ENCODE data around the gene CCDC183. TPM values are rescaled to one million over a fixed set of nuclear protein-coding genes. Genes with fewer than 3 reads are reported as not detected.

The CCDC183 gene
- total RNA-seq, 1 donor, result 0.43 TPM

- no peak for DNase-seq (ENCODE audit: low read depth)
Measured at GRCh38 chr9:136854842-136855460, 58.8 kb downstream of the CCDC183 start.

GRCh38 chr9:136855461-136856078, 59.4 kb downstream of the CCDC183 start:
- H3K4me3 ChIP-seq (ENCODE audit: low read depth, low read length), result no peak overlapping the region
- DNase-seq (ENCODE audit: low read depth), result no peak
- no peak for TF ChIP-seq CTCF (IDR thresholded peaks at IDR 0.05; ENCODE audit: insufficient read depth, low read depth, low read length)

More at GRCh38 chr9:136854842-136855460, 58.8 kb downstream of the CCDC183 start:
- no peak for TF ChIP-seq CTCF (IDR thresholded peaks at IDR 0.05; ENCODE audit: insufficient read depth, low read depth, low read length)
- H3K4me3 ChIP-seq (ENCODE audit: low read depth, low read length), result no peak overlapping the region

DNA sequence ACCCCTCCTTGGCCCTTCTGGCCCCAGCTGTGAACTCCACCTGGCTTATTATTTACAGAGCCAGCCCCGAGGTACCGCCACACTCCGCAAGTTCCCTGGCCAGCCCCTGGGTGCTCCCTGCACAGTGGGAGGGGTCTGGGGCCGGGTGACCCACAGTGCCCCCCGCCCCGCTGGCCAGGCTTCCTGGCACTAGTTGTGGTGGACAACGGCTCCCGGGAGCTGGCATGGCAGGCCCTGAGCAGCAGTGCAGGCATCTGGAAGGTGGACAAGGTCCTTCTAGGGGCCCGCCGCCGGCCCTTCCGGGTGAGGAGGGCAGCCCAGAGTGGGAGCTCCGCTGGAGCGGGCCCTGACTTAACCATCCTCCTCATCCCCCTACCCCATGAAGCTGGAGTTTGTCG, 59.9 kb downstream of the CCDC183 start:
- no peak for TF ChIP-seq CTCF (IDR thresholded peaks at IDR 0.05; ENCODE audit: insufficient read depth, low read depth, low read length)
- no peak for DNase-seq (ENCODE audit: low read depth)
- no peak overlapping the region for H3K4me3 ChIP-seq (ENCODE audit: low read depth, low read length)

- no peak for DNase-seq (ENCODE audit: low read depth)
- H3K4me3 ChIP-seq (ENCODE audit: low read depth, low read length), result no peak overlapping the region
- TF ChIP-seq CTCF (IDR thresholded peaks at IDR 0.05; ENCODE audit: insufficient read depth, low read depth, low read length), result peak; percentile 2
Measured at GRCh38 chr9:136856541-136857141, 60.5 kb downstream of the CCDC183 start.

- TF ChIP-seq CTCF (IDR thresholded peaks at IDR 0.05; ENCODE audit: insufficient read depth, low read depth, low read length), result no peak
- H3K4me3 ChIP-seq (ENCODE audit: low read depth, low read length), result no peak overlapping the region
- no peak for DNase-seq (ENCODE audit: low read depth)
Measured at GRCh38 chr9:136857166-136857565, 61.0 kb downstream of the CCDC183 start.

Small RNA genes within 50 kb of the gene (small RNA-seq; reads per million reads assigned to genes)
- gene AL355987.2 (not detected), gene ATP6V1G1P3 (not detected), gene MIR4292 (not detected), gene MIR6722 (not detected)

Other genes starting within 250 kb of the CCDC183 start
- gene EGFL7, start 133.4 kb upstream of the CCDC183 start, total RNA-seq, result 7.7 and 9.9 TPM in 2 replicates
- 31.5 and 34.5 TPM in 2 replicates for gene AGPAT2, start 108.9 kb upstream of the CCDC183 start, total RNA-seq
- gene DIPK1B, start 83.8 kb upstream of the CCDC183 start, total RNA-seq, result under 0.01 and 0.43 TPM in 2 replicates
- under 0.01 TPM in 1 of 2 replicates, not detected in the other for gene LCN10, start 53.4 kb upstream of the CCDC183 start, total RNA-seq
- gene LCN6, start 47.8 kb upstream of the CCDC183 start, total RNA-seq, result not detected in 2 replicates
- gene LCN8, start 38.1 kb upstream of the CCDC183 start, total RNA-seq, result not detected in 2 replicates
- not detected in 2 replicates for gene LCN15, start 31.8 kb upstream of the CCDC183 start, total RNA-seq
- gene TMEM141, start 5.0 kb upstream of the CCDC183 start, total RNA-seq, result 33.5 and 39.7 TPM in 2 replicates
- 69.6 and 72.1 TPM in 2 replicates for gene RABL6, start 11.6 kb downstream of the CCDC183 start, total RNA-seq
- gene AJM1, start 46.1 kb downstream of the CCDC183 start, total RNA-seq, result 0.86 and 1.3 TPM in 2 replicates
- gene PHPT1, start 53.1 kb downstream of the CCDC183 start, total RNA-seq, result 75.4 and 105 TPM in 2 replicates
- 1.6 and 3.0 TPM in 2 replicates for gene MAMDC4, start 56.0 kb downstream of the CCDC183 start, total RNA-seq
- 146 and 163 TPM in 2 replicates for gene EDF1, start 70.0 kb downstream of the CCDC183 start, total RNA-seq
- gene TRAF2, start 90.2 kb downstream of the CCDC183 start, total RNA-seq, result 11.0 and 16.8 TPM in 2 replicates
- 104 and 115 TPM in 2 replicates for gene FBXW5, start 148.4 kb downstream of the CCDC183 start, total RNA-seq
- gene C8G, start 148.9 kb downstream of the CCDC183 start, total RNA-seq, result 0.86 TPM in 1 of 2 replicates, not detected in the other
- gene LCN12, start 155.9 kb downstream of the CCDC183 start, total RNA-seq, result 0.86 TPM in 1 of 2 replicates, not detected in the other
- gene PTGDS, start 181.2 kb downstream of the CCDC183 start, total RNA-seq, result 10.8 and 21.9 TPM in 2 replicates
- 3.2 and 3.5 TPM in 2 replicates for gene LCNL1, start 186.7 kb downstream of the CCDC183 start, total RNA-seq
- gene PAXX, start 196.1 kb downstream of the CCDC183 start, total RNA-seq, result 9.9 and 18.0 TPM in 2 replicates
- 19.0 and 43.2 TPM in 2 replicates for gene CLIC3, start 200.2 kb downstream of the CCDC183 start, total RNA-seq
- 14.7 and 15.5 TPM in 2 replicates for gene ABCA2, start 231.9 kb downstream of the CCDC183 start, total RNA-seq
- not detected in 2 replicates for gene FUT7, start 235.8 kb downstream of the CCDC183 start, total RNA-seq
- 6.4 and 13.0 TPM in 2 replicates for gene NPDC1, start 249.8 kb downstream of the CCDC183 start, total RNA-seq